Ishikawa (cell line): ENCODE measurements around the gene MEGF11.

Source experiments
- CEBPB ChIP-seq: IDR thresholded peaks from 2 replicates; pipeline ENCODE4 v1.6.1; 2012
- CREB1 ChIP-seq: IDR thresholded peaks from 2 replicates; pipeline ENCODE4 v1.6.1; 2012; ENCODE audit warnings: low read depth
- EGR1 ChIP-seq: IDR thresholded peaks from 2 replicates; pipeline ENCODE4 v1.6.1; 2012
- EP300 ChIP-seq: IDR thresholded peaks from 2 replicates; pipeline ENCODE4 v1.6.1; 2012; ENCODE audit warnings: borderline replicate concordance
- FOXM1 ChIP-seq: IDR thresholded peaks from 2 replicates; pipeline ENCODE4 v1.6.1; 2012; ENCODE audit warnings: low read depth, borderline replicate concordance
- MAX ChIP-seq: IDR thresholded peaks from 2 replicates; pipeline ENCODE4 v1.6.1; 2012
- NFIC ChIP-seq: IDR thresholded peaks from 2 replicates; pipeline ENCODE4 v1.6.1; 2012
- RAD21 ChIP-seq: IDR thresholded peaks from 2 replicates; pipeline ENCODE4 v1.6.1; 2012; ENCODE audit warnings: low read depth
- REST ChIP-seq: IDR thresholded peaks from 2 replicates; pipeline ENCODE4 v1.6.1; 2012; ENCODE audit warnings: low read depth, mild to moderate bottlenecking
- TAF1 ChIP-seq: IDR thresholded peaks from 2 replicates; pipeline ENCODE4 v1.6.1; 2012; ENCODE audit warnings: low read depth, mild to moderate bottlenecking
- TCF12 ChIP-seq: IDR thresholded peaks from 2 replicates; pipeline ENCODE4 v1.6.1; 2012; ENCODE audit warnings: low read depth
- TEAD4 ChIP-seq: IDR thresholded peaks from 2 replicates; pipeline ENCODE4 v1.6.1; 2012
- USF1 ChIP-seq: IDR thresholded peaks from 2 replicates; pipeline ENCODE4 v1.6.1; 2012
- YY1 ChIP-seq: IDR thresholded peaks from 2 replicates; pipeline ENCODE4 v1.6.1; 2012; ENCODE audit warnings: low read depth
- ZBTB7A ChIP-seq: IDR thresholded peaks from 2 replicates; pipeline ENCODE4 v1.6.1; 2012; ENCODE audit warnings: low read depth

Gene MEGF11

GRCh38 chr15:66222273-66223198 lies 31.0 kb downstream of the MEGF11 start:
- TF ChIP-seq TAF1 (no peak), RAD21 (no peak), CREB1 (no peak), TCF12 (no peak), USF1 (no peak), FOXM1 (no peak), CEBPB (no peak), EGR1 (no peak), NFIC (no peak), MAX (no peak)

GRCh38 chr15:66221126-66221525 lies 32.4 kb downstream of the MEGF11 start:
- no peak for TF ChIP-seq RAD21
- TF ChIP-seq EP300, result no peak
- no peak for TF ChIP-seq CEBPB
- TF ChIP-seq CREB1, result no peak
- TF ChIP-seq EGR1, result no peak
- no peak for TF ChIP-seq YY1
- TF ChIP-seq REST, result no peak
- TF ChIP-seq TCF12, result no peak
- TF ChIP-seq FOXM1, result no peak
- no peak for TF ChIP-seq USF1
- no peak for TF ChIP-seq TEAD4
- no peak for TF ChIP-seq MAX
- TF ChIP-seq NFIC, result no peak
- TF ChIP-seq ZBTB7A, result no peak
- TF ChIP-seq TAF1, result no peak

- no peak for TF ChIP-seq MAX
- TF ChIP-seq TEAD4, result no peak
- no peak for TF ChIP-seq TCF12
- no peak for TF ChIP-seq CREB1
- TF ChIP-seq NFIC, result no peak
- no peak for TF ChIP-seq USF1
- no peak for TF ChIP-seq FOXM1
- TF ChIP-seq ZBTB7A, result no peak
- no peak for TF ChIP-seq RAD21
- TF ChIP-seq TAF1, result no peak
Measured at GRCh38 chr15:66220601-66221000, 32.9 kb downstream of the MEGF11 start.

GRCh38 chr15:66219339-66219738 lies 34.2 kb downstream of the MEGF11 start:
- TF ChIP-seq YY1, result no peak
- no peak for TF ChIP-seq CEBPB
- no peak for TF ChIP-seq NFIC
- no peak for TF ChIP-seq RAD21
- no peak for TF ChIP-seq TEAD4

GRCh38 chr15:66216806-66217205 lies 36.7 kb downstream of the MEGF11 start:
- TF ChIP-seq TEAD4 (no peak), MAX (no peak), USF1 (no peak), NFIC (no peak), TCF12 (no peak), RAD21 (no peak), YY1 (no peak), REST (no peak), CEBPB (no peak), TAF1 (no peak), FOXM1 (no peak)
